Hepatocyte (in vitro differentiated cells): ENCODE data around the gene ZNF333. TPM values are rescaled to one million over a fixed set of nuclear protein-coding genes. Genes with fewer than 3 reads are reported as not detected.

Source experiments
- DNase-seq: peaks from one replicate; pipeline ENCODE4 v3.0.0-alpha.2; 2016; ENCODE audit warnings: low spot score
- H2AFZ ChIP-seq: fragments of 200-600 bp; sonication (generic); 2 replicates; pipeline ENCODE4 v1.6.0; 2016; ENCODE audit warnings: antibody characterized with exemption, mild to moderate bottlenecking
- H3K27ac ChIP-seq: fragments of 200-600 bp; sonication (generic); 2 replicates; pipeline ENCODE4 v1.5.1; 2016; ENCODE audit warnings: mild to moderate bottlenecking
- H3K27me3 ChIP-seq: fragments of 200-600 bp; sonication (generic); 2 replicates; pipeline ENCODE4 v1.6.1; 2016
- H3K36me3 ChIP-seq: fragments of 200-600 bp; sonication (generic); replicated peaks from 2 replicates; pipeline ENCODE4 v1.5.1; 2016; ENCODE audit warnings: low read depth; ENCODE audit not compliant: insufficient read depth
- H3K4me1 ChIP-seq: fragments of 200-600 bp; sonication (generic); 2 replicates; pipeline ENCODE4 v1.5.1; 2016; ENCODE audit warnings: mild to moderate bottlenecking, moderate library complexity; ENCODE audit not compliant: insufficient read depth
- H3K4me2 ChIP-seq: fragments of 200-600 bp; sonication (generic); 2 replicates; pipeline ENCODE4 v1.6.0; 2016
- H3K4me3 ChIP-seq: fragments of 200-600 bp; sonication (generic); 2 replicates; pipeline ENCODE4 v1.5.1; 2016; ENCODE audit warnings: mild to moderate bottlenecking
- H3K79me2 ChIP-seq: fragments of 200-600 bp; sonication (generic); 2 replicates; pipeline ENCODE4 v1.6.0; 2017; ENCODE audit warnings: mild to moderate bottlenecking
- H3K9me2 ChIP-seq: fragments of 200-600 bp; sonication (generic); replicated peaks from 2 replicates; pipeline ENCODE4 v1.6.0; 2017; ENCODE audit warnings: mild to moderate bottlenecking; ENCODE audit not compliant: insufficient read depth
- H3K9me3 ChIP-seq: fragments of 200-600 bp; sonication (generic); 2 replicates; pipeline ENCODE4 v1.5.1; 2016; ENCODE audit warnings: low read depth, mild to moderate bottlenecking
- H4K20me1 ChIP-seq: fragments of 200-600 bp; sonication (generic); 2 replicates; pipeline ENCODE4 v1.6.0; 2016; ENCODE audit warnings: mild to moderate bottlenecking; ENCODE audit not compliant: insufficient read depth, poor library complexity, severe bottlenecking
- EZH2 ChIP-seq: fragments of 200-600 bp; sonication (generic); IDR thresholded peaks from 2 replicates; pipeline ENCODE4 v1.6.1; 2016; ENCODE audit warnings: antibody characterized with exemption, mild to moderate bottlenecking, borderline replicate concordance
- EZH2phosphoT487 ChIP-seq: fragments of 200-600 bp; sonication (generic); IDR thresholded peaks from one replicate; pipeline ENCODE4 v1.6.1; 2018; ENCODE audit warnings: antibody characterized with exemption, mild to moderate bottlenecking, low read depth, moderate library complexity; ENCODE audit not compliant: unreplicated experiment, severe bottlenecking
- WGBS: methylation state at CpG from one replicate; pipeline ENCODE4 v1.1.6; 2016; ENCODE audit warnings: low lambda C conversion rate; ENCODE audit errors: missing lambda C conversion rate; 5-methylcytosine and 5-hydroxymethylcytosine counted together
- polyA plus RNA-seq: library from polyadenylated mRNA; unstranded; fragments of >200 nt; fragmentation: Nextera tagmentation; extraction: Ambion mirVana; gene quantifications from 2 replicates; pipeline ENCODE4 v1.2.1, GENCODE V29; 2016
- total RNA-seq: library from RNA; depleted of rRNA; stranded (reverse); fragments of >200 nt; gene quantifications from 2 replicates; pipeline ENCODE4 v1.2.3, GENCODE V29; 2014
- TF ChIP-seq, protein P1 (sequence below): fragments of 200-600 bp; sonication (generic); IDR thresholded peaks from 2 replicates; pipeline ENCODE4 v1.5.1; 2016; ENCODE audit warnings: antibody characterized with exemption, mild to moderate bottlenecking; ENCODE audit not compliant: poor library complexity

The ZNF333 gene
- total RNA-seq (15.7 and 21.9 TPM in 2 replicates), polyA plus RNA-seq (7.1 TPM in 2 replicates)

DNA sequence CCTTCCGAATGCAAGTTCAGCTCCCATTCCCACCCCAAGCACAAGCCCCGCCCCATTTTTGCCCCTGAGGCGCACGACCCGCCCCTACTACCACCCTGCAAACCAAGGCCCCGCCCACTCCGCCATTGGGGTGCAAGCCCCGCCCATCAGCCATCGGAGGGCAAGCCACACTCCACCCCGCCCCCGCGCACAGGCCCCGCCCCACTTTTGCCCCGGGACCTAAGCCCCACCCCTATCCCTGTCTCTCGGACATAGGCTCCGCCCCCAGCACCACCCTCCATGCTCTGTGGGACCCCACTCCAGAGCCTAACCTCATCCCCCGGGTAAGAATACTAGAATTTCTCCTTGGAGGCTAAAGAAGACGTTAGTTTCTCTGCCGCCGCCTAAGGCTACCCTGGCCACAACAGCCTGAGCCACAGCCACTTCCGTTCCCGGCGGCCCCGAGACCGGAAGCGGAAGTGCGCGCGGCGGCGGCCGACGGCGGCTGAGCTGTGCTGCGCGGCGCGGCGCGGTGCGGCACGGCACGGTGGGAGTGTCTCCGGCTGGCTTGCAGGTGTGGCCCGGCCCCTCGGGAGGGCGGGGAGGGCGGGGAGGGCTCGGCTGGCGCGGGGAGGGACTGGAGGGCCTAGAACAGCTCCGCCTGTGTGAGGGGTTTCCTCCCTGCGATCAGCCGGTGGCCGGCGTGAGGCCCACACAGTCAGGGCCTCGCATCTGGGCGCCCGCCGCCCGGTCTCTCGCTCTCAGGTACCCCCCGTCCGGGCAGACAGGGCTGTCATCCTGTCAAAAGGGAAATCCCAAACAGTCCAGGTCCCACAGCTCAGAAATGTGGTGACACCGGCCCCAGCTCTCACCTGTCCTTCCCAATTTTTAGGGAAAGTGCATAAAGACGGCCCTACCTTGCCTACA is at the start of gene ZNF333:
TSS of gene ZNF333 (plus strand) at position 451 of the 906 bp plus-strand sequence. CDS start 3,444 bp downstream, outside the sequence.
- H3K4me2 ChIP-seq, result peak within 1 kb of the TSS; percentile 90

DNA sequence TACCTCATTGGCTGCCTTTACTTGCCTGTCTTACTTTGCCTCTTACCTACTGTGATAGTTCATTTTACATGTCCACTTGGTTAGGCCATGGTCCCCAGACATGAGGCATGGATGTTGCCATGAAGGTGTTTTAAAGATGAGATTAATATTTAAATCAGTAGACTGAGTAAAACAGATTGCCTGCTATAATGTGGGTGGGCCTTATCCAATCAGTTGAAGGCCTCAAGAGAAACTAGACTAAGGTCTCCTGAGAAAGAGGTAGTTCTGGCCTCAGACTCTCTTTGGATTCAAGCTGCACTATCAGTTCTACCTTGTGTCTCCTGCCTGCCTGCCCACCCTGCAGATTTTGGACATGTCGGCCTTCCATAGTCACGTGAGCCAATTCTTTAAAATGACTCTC is 41.3 kb upstream of the ZNF333 start:
- Histone ChIP-seq H3K27ac (no peak overlapping the region), H4K20me1 (no peaks in the 10 kb centered on the region), H3K36me3 (no peaks in the 10 kb centered on the region), H3K27me3 (no peaks in the 10 kb centered on the region), H3K4me3 (no peak overlapping the region), H2AFZ (no peak overlapping the region), H3K79me2 (no peaks in the 10 kb centered on the region), H3K4me1 (no peaks in the 10 kb centered on the region), H3K9me2 (no peaks in the 10 kb centered on the region), H3K9me3 (no peaks in the 10 kb centered on the region), H3K4me2 (no peak overlapping the region)
- 83% methylated on average over 2 of the region's 2 CpGs for WGBS
- no peak for DNase-seq
- TF ChIP-seq, protein P1, sequence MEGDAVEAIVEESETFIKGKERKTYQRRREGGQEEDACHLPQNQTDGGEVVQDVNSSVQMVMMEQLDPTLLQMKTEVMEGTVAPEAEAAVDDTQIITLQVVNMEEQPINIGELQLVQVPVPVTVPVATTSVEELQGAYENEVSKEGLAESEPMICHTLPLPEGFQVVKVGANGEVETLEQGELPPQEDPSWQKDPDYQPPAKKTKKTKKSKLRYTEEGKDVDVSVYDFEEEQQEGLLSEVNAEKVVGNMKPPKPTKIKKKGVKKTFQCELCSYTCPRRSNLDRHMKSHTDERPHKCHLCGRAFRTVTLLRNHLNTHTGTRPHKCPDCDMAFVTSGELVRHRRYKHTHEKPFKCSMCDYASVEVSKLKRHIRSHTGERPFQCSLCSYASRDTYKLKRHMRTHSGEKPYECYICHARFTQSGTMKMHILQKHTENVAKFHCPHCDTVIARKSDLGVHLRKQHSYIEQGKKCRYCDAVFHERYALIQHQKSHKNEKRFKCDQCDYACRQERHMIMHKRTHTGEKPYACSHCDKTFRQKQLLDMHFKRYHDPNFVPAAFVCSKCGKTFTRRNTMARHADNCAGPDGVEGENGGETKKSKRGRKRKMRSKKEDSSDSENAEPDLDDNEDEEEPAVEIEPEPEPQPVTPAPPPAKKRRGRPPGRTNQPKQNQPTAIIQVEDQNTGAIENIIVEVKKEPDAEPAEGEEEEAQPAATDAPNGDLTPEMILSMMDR, result no peak
- TF ChIP-seq EZH2phosphoT487, result no peak

More for the DNA sequence above, at the start of gene ZNF333:
- Histone ChIP-seq H4K20me1 (no peaks in the 10 kb centered on the region), H3K27ac (peak within 1 kb of the TSS; percentile 99), H3K9me3 (no peaks in the 10 kb centered on the region), H3K4me1 (no peaks in the 10 kb centered on the region), H2AFZ (peak within 1 kb of the TSS; percentile 99), H3K4me3 (peak within 1 kb of the TSS; percentile 86), H3K27me3 (no peaks in the 10 kb centered on the region), H3K9me2 (no peaks in the 10 kb centered on the region), H3K36me3 (no peaks in the 10 kb centered on the region), H3K79me2 (peaks cover 12% of the 10 kb centered on the region)
- WGBS, result under 1% methylated on average over 38 of the region's 66 CpGs
- TF ChIP-seq EZH2phosphoT487 (no peak), EZH2 (no peak)
- TF ChIP-seq, protein P1, result no peak
- DNase-seq, result peak; percentile 97

DNA sequence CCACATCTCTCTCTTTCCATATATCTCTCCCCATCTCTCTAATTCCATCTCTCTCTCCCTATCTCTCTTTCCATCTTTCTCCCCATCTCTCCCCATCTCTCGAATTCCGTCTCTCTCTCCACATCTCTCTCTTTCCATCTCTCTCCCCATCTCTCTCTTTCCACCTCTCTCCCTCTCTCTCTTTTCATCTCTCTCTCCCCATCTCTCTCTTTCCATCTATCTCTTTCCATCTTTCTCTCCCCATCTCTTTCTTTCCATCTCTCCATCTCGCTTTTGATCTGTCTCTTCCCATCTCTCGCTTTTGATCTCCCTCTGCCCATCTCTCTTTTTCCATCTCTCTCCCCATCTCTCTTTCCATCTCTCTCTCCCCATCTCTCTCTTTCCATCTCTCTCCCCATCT is 40.8 kb upstream of the ZNF333 start:
- Histone ChIP-seq H3K36me3 (no peaks in the 10 kb centered on the region), H3K27me3 (no peaks in the 10 kb centered on the region), H3K9me3 (no peaks in the 10 kb centered on the region), H3K27ac (no peak overlapping the region), H2AFZ (no peak overlapping the region), H3K79me2 (no peaks in the 10 kb centered on the region), H3K4me3 (no peak overlapping the region), H3K9me2 (no peaks in the 10 kb centered on the region), H4K20me1 (no peaks in the 10 kb centered on the region), H3K4me2 (no peak overlapping the region), H3K4me1 (no peaks in the 10 kb centered on the region)
- WGBS, result 74% methylated on average over 2 of the region's 4 CpGs
- TF ChIP-seq EZH2, result no peak
- no peak for TF ChIP-seq EZH2phosphoT487
- TF ChIP-seq, protein P1, result no peak
- DNase-seq, result no peak
